OCI-LY3 (cell line): ENCODE results near the gene RPL37.
"Not testable (repeated sequence)": the region's sequence is repeated elsewhere in the genome, so short reads cannot be mapped to it uniquely, and the experiment has no call there.

Source experiments
- H2AFZ ChIP-seq: fragments of 200-600, 300-600 bp; shearing (Covaris generic); 2 replicates; pipeline ENCODE4 v1.6.0; 2014; ENCODE audit warnings: antibody characterized with exemption, low read depth, low read length
- H3K27ac ChIP-seq: fragments of 200-600, 300-600 bp; sonication (generic); 2 replicates; pipeline ENCODE4 v1.5.1; 2014; ENCODE audit warnings: mild to moderate bottlenecking, low read length, moderate library complexity, mixed read lengths
- H3K27me3 ChIP-seq: fragments of 200-600, 300-600 bp; sonication (generic); 2 replicates; pipeline ENCODE4 v1.6.1; 2014; ENCODE audit warnings: low read depth, low read length, mixed read lengths
- H3K36me3 ChIP-seq: fragments of 200-600, 300-600 bp; sonication (generic); replicated peaks from 2 replicates; pipeline ENCODE3; 2014; ENCODE audit warnings: low read depth, low read length, mixed read lengths
- H3K4me1 ChIP-seq: fragments of 300-600, 200-600 bp; sonication (generic); 2 replicates; pipeline ENCODE4 v1.6.1; 2014; ENCODE audit warnings: low read length, mixed read lengths
- H3K4me2 ChIP-seq: fragments of 200-600, 300-600 bp; sonication (generic); 2 replicates; pipeline ENCODE4 v1.6.1; 2014; ENCODE audit warnings: low read length, mixed read lengths
- H3K4me3 ChIP-seq: fragments of 300-600, 200-600 bp; sonication (generic); 2 replicates; pipeline ENCODE4 v1.5.1; 2014; ENCODE audit warnings: antibody characterized with exemption, mild to moderate bottlenecking, low read length, moderate library complexity
- H3K79me2 ChIP-seq: fragments of 300-600, 200-600 bp; shearing (Covaris generic); 2 replicates; pipeline ENCODE4 v1.6.1; 2014; ENCODE audit warnings: mild to moderate bottlenecking, low read length, mixed read lengths
- H3K9ac ChIP-seq: fragments of 300-600, 200-600 bp; shearing (Covaris generic); 2 replicates; pipeline ENCODE4 v1.6.0; 2014; ENCODE audit warnings: mild to moderate bottlenecking, low read length, moderate library complexity
- H3K9me3 ChIP-seq: fragments of 200-600, 300-600 bp; shearing (Covaris generic); 2 replicates; pipeline ENCODE4 v1.6.1; 2014; ENCODE audit warnings: low read length, mixed read lengths; ENCODE audit not compliant: insufficient read depth
- H4K20me1 ChIP-seq: fragments of 200-600, 300-600 bp; sonication (generic); 2 replicates; pipeline ENCODE4 v1.6.1; 2016; ENCODE audit warnings: low read length, mixed read lengths; ENCODE audit not compliant: insufficient read depth
- CTCF ChIP-seq: fragments of 200-600, 300-600 bp; sonication (generic); IDR thresholded peaks from 2 replicates; pipeline ENCODE4 v1.5.1; 2014; ENCODE audit warnings: antibody characterized with exemption, low read length, low read depth
- EZH2phosphoT487 ChIP-seq: fragments of 200-600 bp; shearing (Covaris generic); IDR thresholded peaks from 2 replicates; pipeline ENCODE4 v1.6.1; 2018; ENCODE audit warnings: antibody characterized with exemption, mixed run types, low read depth

Gene RPL37

GRCh38 chr5:40794340-40794739, 40.7 kb downstream of the RPL37 start:
- Histone ChIP-seq H3K79me2 (peaks cover 76% of the 10 kb centered on the region), H3K4me1 (peaks cover 20% of the 10 kb centered on the region)
- H3K4me2 ChIP-seq, H4K20me1 ChIP-seq, H3K9me3 ChIP-seq, H3K36me3 ChIP-seq, H3K27me3 ChIP-seq, H2AFZ ChIP-seq, H3K4me3 ChIP-seq, H3K27ac ChIP-seq, H3K9ac ChIP-seq: not testable (repeated sequence)

- H3K9me3 ChIP-seq, H3K4me3 ChIP-seq, H3K27me3 ChIP-seq, H3K9ac ChIP-seq, H3K27ac ChIP-seq, H3K36me3 ChIP-seq, H4K20me1 ChIP-seq, H3K4me2 ChIP-seq, H2AFZ ChIP-seq: not testable (repeated sequence)
- H3K79me2 ChIP-seq = peaks cover 93% of the 10 kb centered on the region
- H3K4me1 ChIP-seq = peaks cover 15% of the 10 kb centered on the region
Observed at GRCh38 chr5:40792691-40793090, 42.3 kb downstream of the RPL37 start.

- H3K36me3 ChIP-seq = peaks cover 7% of the 10 kb centered on the region
- no peak overlapping the region for H3K27ac ChIP-seq
- no peak overlapping the region for H3K9ac ChIP-seq
- H3K4me2 ChIP-seq = 0 out of 2 replicates have a peak overlapping the region, but pooled peaks have one; percentile 7
- TF ChIP-seq EZH2phosphoT487 (no peak), CTCF (no peak)
- H3K79me2 ChIP-seq = peaks cover 93% of the 10 kb centered on the region
- peaks cover 7% of the 10 kb centered on the region for H4K20me1 ChIP-seq
- no peaks in the 10 kb centered on the region for H3K9me3 ChIP-seq
- no peak overlapping the region for H3K4me3 ChIP-seq
- no peaks in the 10 kb centered on the region for H3K27me3 ChIP-seq
- H3K4me1 ChIP-seq = peaks cover 15% of the 10 kb centered on the region
- no peak overlapping the region for H2AFZ ChIP-seq
Observed at GRCh38 chr5:40791715-40792139, 43.3 kb downstream of the RPL37 start.

- no peak for TF ChIP-seq EZH2phosphoT487
- no peak for TF ChIP-seq CTCF
- H3K9me3 ChIP-seq = no peaks in the 10 kb centered on the region
- peaks cover 92% of the 10 kb centered on the region for H3K79me2 ChIP-seq
- H3K27ac ChIP-seq = no peak overlapping the region
- H3K27me3 ChIP-seq = no peaks in the 10 kb centered on the region
- peak overlapping the region; percentile 7; the same call in 1 of the 2 replicates for H3K4me2 ChIP-seq
- H2AFZ ChIP-seq = no peak overlapping the region
- peaks cover 9% of the 10 kb centered on the region for H3K4me1 ChIP-seq
- H3K9ac ChIP-seq = no peak overlapping the region
- H3K4me3 ChIP-seq = no peak overlapping the region
- H4K20me1 ChIP-seq = peaks cover 4% of the 10 kb centered on the region
- peaks cover 7% of the 10 kb centered on the region for H3K36me3 ChIP-seq
Observed at GRCh38 chr5:40790947-40791593, 44.0 kb downstream of the RPL37 start.

GRCh38 chr5:40788941-40789340, 46.1 kb downstream of the RPL37 start:
- H3K27ac ChIP-seq, H3K4me1 ChIP-seq, H3K4me3 ChIP-seq, H3K4me2 ChIP-seq, H3K27me3 ChIP-seq, H4K20me1 ChIP-seq, H3K9ac ChIP-seq, H2AFZ ChIP-seq, H3K36me3 ChIP-seq, H3K9me3 ChIP-seq: not testable (repeated sequence)
- H3K79me2 ChIP-seq = peaks cover 91% of the 10 kb centered on the region
